Hepatocyte (in vitro differentiated cells): ENCODE measurements around the gene HNRNPA3. TPM values are rescaled to one million over a fixed set of nuclear protein-coding genes. Genes with fewer than 3 reads are reported as not detected.
"Not testable (repeated sequence)": the region's sequence is repeated elsewhere in the genome, so short reads cannot be mapped to it uniquely, and the experiment has no call there.

Source experiments
- DNase-seq: peaks from one replicate; pipeline ENCODE4 v3.0.0-alpha.2; 2016; ENCODE audit warnings: low spot score
- H2AFZ ChIP-seq: fragments of 200-600 bp; sonication (generic); 2 replicates; pipeline ENCODE4 v1.6.0; 2016; ENCODE audit warnings: antibody characterized with exemption, mild to moderate bottlenecking
- H3K27ac ChIP-seq: fragments of 200-600 bp; sonication (generic); 2 replicates; pipeline ENCODE4 v1.5.1; 2016; ENCODE audit warnings: mild to moderate bottlenecking
- H3K27me3 ChIP-seq: fragments of 200-600 bp; sonication (generic); 2 replicates; pipeline ENCODE4 v1.6.1; 2016
- H3K36me3 ChIP-seq: fragments of 200-600 bp; sonication (generic); replicated peaks from 2 replicates; pipeline ENCODE4 v1.5.1; 2016; ENCODE audit warnings: low read depth; ENCODE audit not compliant: insufficient read depth
- H3K4me1 ChIP-seq: fragments of 200-600 bp; sonication (generic); 2 replicates; pipeline ENCODE4 v1.5.1; 2016; ENCODE audit warnings: mild to moderate bottlenecking, moderate library complexity; ENCODE audit not compliant: insufficient read depth
- H3K4me2 ChIP-seq: fragments of 200-600 bp; sonication (generic); 2 replicates; pipeline ENCODE4 v1.6.0; 2016
- H3K4me3 ChIP-seq: fragments of 200-600 bp; sonication (generic); 2 replicates; pipeline ENCODE4 v1.5.1; 2016; ENCODE audit warnings: mild to moderate bottlenecking
- H3K79me2 ChIP-seq: fragments of 200-600 bp; sonication (generic); 2 replicates; pipeline ENCODE4 v1.6.0; 2017; ENCODE audit warnings: mild to moderate bottlenecking
- H3K9me2 ChIP-seq: fragments of 200-600 bp; sonication (generic); replicated peaks from 2 replicates; pipeline ENCODE4 v1.6.0; 2017; ENCODE audit warnings: mild to moderate bottlenecking; ENCODE audit not compliant: insufficient read depth
- H3K9me3 ChIP-seq: fragments of 200-600 bp; sonication (generic); 2 replicates; pipeline ENCODE4 v1.5.1; 2016; ENCODE audit warnings: low read depth, mild to moderate bottlenecking
- H4K20me1 ChIP-seq: fragments of 200-600 bp; sonication (generic); 2 replicates; pipeline ENCODE4 v1.6.0; 2016; ENCODE audit warnings: mild to moderate bottlenecking; ENCODE audit not compliant: insufficient read depth, poor library complexity, severe bottlenecking
- CTCF ChIP-seq: fragments of 200-600 bp; sonication (generic); IDR thresholded peaks from 2 replicates; pipeline ENCODE4 v1.5.1; 2016; ENCODE audit warnings: antibody characterized with exemption, mild to moderate bottlenecking; ENCODE audit not compliant: poor library complexity
- EZH2 ChIP-seq: fragments of 200-600 bp; sonication (generic); IDR thresholded peaks from 2 replicates; pipeline ENCODE4 v1.6.1; 2016; ENCODE audit warnings: antibody characterized with exemption, mild to moderate bottlenecking, borderline replicate concordance
- EZH2phosphoT487 ChIP-seq: fragments of 200-600 bp; sonication (generic); IDR thresholded peaks from one replicate; pipeline ENCODE4 v1.6.1; 2018; ENCODE audit warnings: antibody characterized with exemption, mild to moderate bottlenecking, low read depth, moderate library complexity; ENCODE audit not compliant: unreplicated experiment, severe bottlenecking
- WGBS: methylation state at CpG from one replicate; pipeline ENCODE4 v1.1.6; 2016; ENCODE audit warnings: low lambda C conversion rate; ENCODE audit errors: missing lambda C conversion rate; 5-methylcytosine and 5-hydroxymethylcytosine counted together
- polyA plus RNA-seq: library from polyadenylated mRNA; unstranded; fragments of >200 nt; fragmentation: Nextera tagmentation; extraction: Ambion mirVana; gene quantifications from 2 replicates; pipeline ENCODE4 v1.2.1, GENCODE V29; 2016
- total RNA-seq: library from RNA; depleted of rRNA; stranded (reverse); fragments of >200 nt; gene quantifications from 2 replicates; pipeline ENCODE4 v1.2.3, GENCODE V29; 2014

Gene HNRNPA3
- total and polyA plus RNA-seq, 2 experiments from 2014 or later: 56.1 to 59.5 TPM

- H3K27ac ChIP-seq: no peak overlapping the region
- H3K4me1 ChIP-seq: peaks cover 4% of the 10 kb centered on the region
- H2AFZ ChIP-seq: no peak overlapping the region
- 93% methylated on average over 3 of the region's 3 CpGs for WGBS
- H3K36me3 ChIP-seq: peaks cover 11% of the 10 kb centered on the region
- DNase-seq: no peak
- TF ChIP-seq EZH2phosphoT487 (no peak), CTCF (no peak), EZH2 (no peak)
- no peaks in the 10 kb centered on the region for H3K27me3 ChIP-seq
- no peak overlapping the region for H3K4me2 ChIP-seq
- no peak overlapping the region for H3K4me3 ChIP-seq
- H3K9me2 ChIP-seq: no peaks in the 10 kb centered on the region
- no peaks in the 10 kb centered on the region for H3K9me3 ChIP-seq
- H4K20me1 ChIP-seq: peaks cover 41% of the 10 kb centered on the region
- peaks cover 48% of the 10 kb centered on the region for H3K79me2 ChIP-seq
These were observed 8.9 kb downstream of the HNRNPA3 start for GRCh38 chr2:177221534-177221933.

GRCh38 chr2:177221970-177222369 lies 9.4 kb downstream of the HNRNPA3 start:
- TF ChIP-seq CTCF: no peak
- TF ChIP-seq EZH2: no peak
- no peak for TF ChIP-seq EZH2phosphoT487
- Histone ChIP-seq H3K27me3 (no peaks in the 10 kb centered on the region), H3K27ac (no peak overlapping the region), H3K4me3 (no peak overlapping the region), H3K36me3 (peaks cover 7% of the 10 kb centered on the region), H3K79me2 (peaks cover 44% of the 10 kb centered on the region), H3K9me3 (no peaks in the 10 kb centered on the region), H2AFZ (no peak overlapping the region), H4K20me1 (peaks cover 36% of the 10 kb centered on the region), H3K4me2 (no peak overlapping the region), H3K9me2 (no peaks in the 10 kb centered on the region), H3K4me1 (peaks cover 4% of the 10 kb centered on the region)
- no peak for DNase-seq
- WGBS: 90% methylated on average over 3 of the region's 3 CpGs

GRCh38 chr2:177223436-177223835 lies 10.8 kb downstream of the HNRNPA3 start:
- not testable (repeated sequence) for H3K36me3 ChIP-seq, H3K4me2 ChIP-seq, H3K9me2 ChIP-seq, H2AFZ ChIP-seq, H3K27ac ChIP-seq, H3K9me3 ChIP-seq, H3K4me1 ChIP-seq, DNase-seq, H3K27me3 ChIP-seq, H3K4me3 ChIP-seq
- Histone ChIP-seq H3K79me2 (peaks cover 34% of the 10 kb centered on the region), H4K20me1 (peaks cover 24% of the 10 kb centered on the region)

- peaks cover 4% of the 10 kb centered on the region for H4K20me1 ChIP-seq
- WGBS: 74% methylated on average over 2 of the region's 2 CpGs
- no peak for DNase-seq
- no peaks in the 10 kb centered on the region for H3K4me1 ChIP-seq
- no peak for TF ChIP-seq CTCF
- no peak for TF ChIP-seq EZH2
- TF ChIP-seq EZH2phosphoT487: no peak
- H2AFZ ChIP-seq: no peak overlapping the region
- no peak overlapping the region for H3K4me3 ChIP-seq
- H3K79me2 ChIP-seq: peaks cover 36% of the 10 kb centered on the region
- peak overlapping the region; percentile 35 for H3K27ac ChIP-seq
- H3K27me3 ChIP-seq: no peaks in the 10 kb centered on the region
- no peak overlapping the region for H3K4me2 ChIP-seq
- H3K9me3 ChIP-seq: no peaks in the 10 kb centered on the region
- H3K9me2 ChIP-seq: no peaks in the 10 kb centered on the region
- H3K36me3 ChIP-seq: peaks cover 5% of the 10 kb centered on the region
These were observed 13.4 kb downstream of the HNRNPA3 start for GRCh38 chr2:177225965-177226360.
